ENCODE data around the gene CFAP410.
A peak's percentile ranks its signal among the peaks of the same experiment; 100 is the strongest.

Gene CFAP410

DNA sequence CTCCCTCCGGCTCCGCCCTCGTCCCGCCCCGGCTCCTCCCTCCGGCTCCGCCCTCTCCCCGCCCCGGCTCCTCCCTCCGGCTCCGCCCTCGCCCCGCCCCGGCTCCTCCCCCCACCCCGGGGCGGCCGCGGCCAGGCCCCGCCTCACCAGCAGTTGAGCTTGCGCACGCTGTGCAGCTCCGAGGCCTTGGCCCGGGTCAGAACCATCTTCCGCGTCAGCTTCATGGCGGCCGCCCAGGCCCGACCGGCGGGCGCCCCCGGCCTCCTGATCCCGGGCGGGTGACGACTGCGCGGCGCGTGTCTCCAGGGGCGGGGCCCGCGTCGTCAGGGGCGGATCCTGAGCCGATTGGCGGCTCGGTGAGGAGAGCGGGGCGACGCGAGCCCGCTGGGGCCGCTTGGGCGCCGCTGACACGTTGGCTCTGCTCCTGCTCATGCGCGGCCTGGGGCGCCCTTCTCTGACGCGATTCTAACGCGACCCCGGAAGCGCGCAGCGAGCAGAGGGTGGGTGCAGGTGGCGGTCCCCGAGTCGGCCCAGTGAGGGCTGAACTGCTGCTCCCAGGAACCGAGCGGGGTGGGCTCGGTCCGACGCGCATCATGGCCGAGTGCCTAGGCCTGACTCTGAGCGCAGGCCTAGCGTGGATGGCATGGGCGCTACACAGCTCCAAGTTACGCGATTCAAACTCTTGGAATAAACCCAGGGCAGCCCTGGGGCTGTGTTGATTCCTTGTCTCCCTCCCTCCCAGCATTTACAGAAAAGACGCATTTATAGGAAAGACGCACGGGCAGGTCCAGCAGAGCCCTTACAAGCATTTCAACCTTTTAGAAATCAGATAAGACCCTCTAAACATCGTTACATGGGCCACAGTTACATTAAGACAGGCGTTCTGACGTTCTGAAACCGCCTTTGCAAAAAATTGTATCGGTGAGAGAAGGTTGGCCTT lies at the start of gene CFAP410:
TSS of gene CFAP410 (minus strand) at position 420 of the 940 bp plus-strand sequence. CDS start at position 224, 196 bp downstream.
- DNase-seq: peak; percentile 75

DNA sequence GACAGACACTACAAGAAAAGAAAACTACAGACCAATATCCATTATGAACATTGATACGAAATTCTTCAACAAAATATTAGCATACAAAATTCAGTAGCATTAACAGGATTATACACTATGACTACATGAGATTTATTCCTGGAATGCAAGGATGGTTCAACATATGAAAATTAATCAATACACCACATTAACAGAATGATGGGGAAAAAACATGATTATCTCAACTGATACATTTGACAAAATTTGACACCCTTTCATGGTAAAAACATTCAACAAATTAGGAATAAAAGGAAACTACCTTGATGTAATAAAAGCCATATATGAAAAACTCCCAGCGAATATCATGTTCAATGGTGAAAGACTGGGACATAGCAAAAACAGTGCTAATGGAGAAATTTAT lies 45.8 kb upstream of the CFAP410 start:
- DNase-seq: no peak

DNA sequence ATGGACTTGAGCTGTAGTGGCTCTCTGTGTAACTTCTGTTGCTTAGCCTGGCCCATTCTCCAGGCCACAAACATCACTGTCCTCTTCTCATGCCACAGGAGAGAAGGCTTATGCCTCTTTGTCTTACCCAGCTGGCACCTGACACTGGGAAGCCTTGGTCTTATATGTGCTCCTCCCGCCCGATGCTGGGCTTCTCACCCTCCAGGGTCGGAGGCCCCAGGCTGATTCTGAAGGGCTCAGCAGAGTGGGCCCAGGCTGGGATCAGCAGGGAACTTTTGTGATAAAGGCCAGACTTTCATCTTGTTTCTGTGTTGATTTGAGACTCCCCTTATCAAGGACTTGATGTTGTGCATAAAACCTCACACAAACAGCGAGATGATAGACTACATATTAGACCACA lies 44.0 kb upstream of the CFAP410 start:
- no peak for DNase-seq

DNA sequence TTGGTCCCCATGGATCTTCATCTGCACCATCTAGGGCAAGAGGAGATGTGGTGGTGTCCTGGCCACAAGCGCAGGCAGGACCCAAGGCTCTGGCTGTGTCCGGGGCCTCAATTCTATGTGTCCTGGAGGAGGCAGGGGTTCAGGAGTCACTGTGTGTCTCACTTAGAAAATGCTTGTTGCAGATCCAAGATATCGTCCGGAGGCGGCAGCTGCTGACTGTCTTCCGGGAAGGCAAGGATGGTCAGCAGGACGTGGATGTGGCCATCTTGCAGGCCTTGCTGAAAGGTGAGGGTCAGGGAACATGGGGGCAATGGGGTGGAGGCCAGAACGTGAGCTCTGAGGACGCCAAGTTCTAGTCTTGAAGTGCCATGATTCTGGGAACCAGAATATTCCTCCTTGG lies 43.3 kb upstream of the CFAP410 start:
- DNase-seq: no peak

DNA sequence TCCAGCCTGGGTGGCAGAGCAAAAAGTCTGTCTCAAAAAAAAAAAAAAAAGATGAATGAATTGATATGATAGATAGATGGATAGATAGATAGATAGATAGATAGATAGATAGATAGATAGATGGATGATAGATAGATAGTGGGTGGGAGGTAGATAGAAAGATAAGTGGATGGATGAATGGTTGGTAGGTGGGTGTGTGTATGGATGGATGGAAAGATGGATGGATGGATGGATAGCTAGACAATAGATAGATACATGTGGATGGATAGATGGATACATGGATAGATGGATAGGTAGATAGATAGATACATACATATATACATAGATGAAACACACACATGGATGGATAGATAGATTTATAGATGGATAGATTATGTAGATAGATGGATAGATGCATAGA lies 42.7 kb upstream of the CFAP410 start:
- DNase-seq: no peak

DNA sequence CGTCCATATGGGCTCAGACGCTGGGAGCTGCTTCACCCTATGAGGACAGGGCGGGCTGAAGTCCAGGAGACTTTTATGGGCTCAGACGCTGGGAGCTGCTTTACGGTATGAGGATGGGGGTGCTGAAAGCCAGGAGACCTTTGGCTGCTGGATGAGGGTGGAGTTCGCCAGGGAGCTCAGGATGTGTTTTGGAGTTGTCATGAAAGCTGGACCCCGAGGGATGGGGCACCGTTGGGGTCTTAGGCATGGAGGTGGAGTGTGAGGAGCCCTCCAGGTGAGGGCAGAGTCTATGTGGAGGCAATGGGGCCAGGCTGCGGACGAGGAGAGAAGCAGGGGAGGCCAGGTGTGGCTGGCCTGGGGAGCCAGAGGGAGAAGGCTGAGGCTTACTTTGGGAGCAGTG lies 41.7 kb upstream of the CFAP410 start:
- DNase-seq: no peak

DNA sequence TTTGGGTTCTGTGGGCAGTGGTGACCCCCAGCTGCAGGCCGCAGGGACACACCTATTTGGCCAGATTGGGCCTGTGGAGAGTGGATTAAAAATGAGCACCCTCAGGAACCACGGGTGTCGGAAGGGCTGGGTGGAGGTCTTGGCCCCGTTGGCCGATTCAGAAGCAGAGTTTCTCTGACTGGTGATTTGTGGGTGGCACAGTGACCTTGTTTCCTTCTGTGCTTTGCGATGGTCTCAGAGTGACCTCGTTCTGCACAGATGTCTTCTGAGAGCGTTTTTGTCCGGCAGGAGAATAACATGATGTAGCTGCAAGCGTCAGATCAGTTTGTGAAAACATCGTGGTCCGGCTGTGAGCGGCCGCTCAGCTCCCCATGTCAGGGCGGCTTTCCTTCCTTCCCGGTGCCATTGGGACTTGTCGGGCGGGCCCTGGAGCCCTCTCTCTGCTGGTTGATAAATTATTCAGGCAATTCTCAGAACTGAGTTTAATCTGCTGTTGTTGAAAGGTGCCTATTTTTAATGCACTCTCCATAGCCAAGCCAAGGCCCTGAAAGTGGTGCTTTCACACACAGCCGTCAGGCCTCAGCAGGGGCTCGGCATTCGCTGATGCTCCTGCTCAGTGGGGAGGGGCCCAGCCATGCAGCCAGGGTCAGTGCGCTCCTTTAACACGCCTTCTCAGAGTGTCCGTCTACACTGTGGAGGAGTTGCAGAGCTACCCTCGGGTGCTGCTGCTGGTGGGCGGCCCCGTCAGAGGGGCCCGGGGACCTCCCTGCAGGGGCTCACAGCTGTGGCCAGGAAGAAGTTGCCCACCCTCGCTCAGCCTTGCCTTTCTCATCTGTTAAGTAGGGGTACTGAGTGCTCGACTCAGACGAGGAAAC lies 41.0 kb upstream of the CFAP410 start:
- DNase-seq: no peak

DNA sequence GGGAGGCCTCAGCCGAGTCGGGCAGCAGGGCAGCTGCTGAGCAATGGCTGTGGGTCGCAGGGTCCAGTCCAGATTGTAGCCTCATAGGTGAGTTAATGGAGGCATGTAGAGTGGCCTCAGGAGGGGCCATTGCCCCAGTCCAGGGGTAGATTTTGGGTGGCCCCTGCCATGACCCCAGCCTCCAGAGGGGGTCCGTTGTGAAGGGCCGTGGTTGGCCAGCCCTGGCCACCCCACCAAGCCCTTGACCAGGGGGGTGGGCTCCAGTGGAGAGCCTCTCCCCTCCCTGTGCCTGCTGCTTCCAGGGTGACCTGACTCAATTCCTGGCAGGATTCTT lies 40.3 kb upstream of the CFAP410 start:
- DNase-seq: no peak

DNA sequence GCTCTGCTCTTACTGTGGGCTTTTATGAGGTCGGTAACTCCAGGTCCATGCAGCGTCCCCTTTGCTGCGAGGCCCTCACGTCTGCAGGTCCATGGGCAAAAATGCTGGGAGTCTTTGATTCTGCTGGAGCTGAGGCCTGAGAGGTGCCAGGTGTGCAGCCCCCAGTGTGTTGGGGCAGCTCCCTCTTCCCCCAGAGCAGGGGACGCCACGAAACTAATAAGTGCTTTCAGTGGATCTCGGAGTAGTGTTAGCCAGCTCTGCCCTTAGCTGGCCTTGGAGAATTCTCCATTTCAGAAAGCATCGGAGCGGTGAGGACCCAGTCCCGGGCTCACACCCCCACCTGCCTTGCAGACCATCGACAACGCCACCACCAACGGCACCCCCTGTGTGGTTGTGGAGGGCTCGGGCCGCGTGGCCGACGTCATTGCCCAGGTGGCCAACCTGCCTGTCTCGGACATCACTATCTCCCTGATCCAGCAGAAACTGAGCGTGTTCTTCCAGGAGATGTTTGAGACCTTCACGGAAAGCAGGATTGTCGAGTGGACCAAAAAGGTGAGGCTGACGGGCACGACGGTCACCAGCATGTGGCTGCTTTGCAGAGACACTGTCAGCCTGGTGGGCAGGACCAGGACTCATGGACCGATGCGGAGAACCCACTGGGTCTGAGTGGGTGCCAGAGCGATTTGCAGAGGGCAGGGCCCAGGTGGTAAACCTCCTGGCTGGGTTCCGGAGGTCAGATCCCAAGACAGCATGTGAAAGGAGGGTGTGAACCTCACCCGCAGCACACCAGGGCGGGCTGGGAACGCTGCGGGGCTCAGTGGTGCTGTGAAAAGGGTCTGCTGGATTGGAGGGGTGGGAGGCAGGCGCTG lies 39.7 kb upstream of the CFAP410 start:
- no peak for DNase-seq

DNA sequence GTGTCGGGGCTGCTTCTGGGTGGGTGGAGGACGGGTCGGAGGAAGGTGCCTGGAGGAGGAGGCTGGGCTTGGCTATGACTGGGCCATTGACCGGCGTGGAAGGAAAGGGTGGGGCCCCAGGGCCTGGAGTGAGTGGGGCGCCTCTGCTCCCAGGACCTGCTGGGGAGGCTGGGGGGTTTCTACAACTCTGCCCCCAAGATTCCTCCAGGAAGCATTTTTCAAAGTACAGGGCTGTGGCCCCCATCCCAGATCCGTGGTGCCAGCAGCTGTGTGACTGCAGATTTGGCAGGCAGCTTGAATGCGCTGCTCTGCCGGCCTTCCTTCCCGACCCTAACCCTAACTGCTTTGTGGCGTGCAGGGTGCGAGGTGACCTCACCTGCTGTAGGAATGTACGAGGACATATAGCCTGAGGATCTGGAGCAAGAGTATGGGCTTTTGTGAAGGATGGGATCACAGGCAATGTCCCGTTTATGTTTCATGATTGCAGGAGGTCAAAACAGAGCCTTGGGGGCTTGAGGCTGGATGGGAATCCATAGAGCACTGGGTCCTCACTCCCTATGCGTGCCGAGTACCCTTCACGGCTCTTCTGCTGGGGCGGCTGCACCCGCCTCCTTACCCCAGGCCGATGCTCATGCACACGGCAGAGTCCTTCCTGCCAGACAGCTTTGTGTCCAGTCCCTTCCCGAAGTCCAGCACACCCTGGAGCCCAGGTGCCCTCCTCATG lies 38.9 kb upstream of the CFAP410 start:
- no peak for DNase-seq

DNA sequence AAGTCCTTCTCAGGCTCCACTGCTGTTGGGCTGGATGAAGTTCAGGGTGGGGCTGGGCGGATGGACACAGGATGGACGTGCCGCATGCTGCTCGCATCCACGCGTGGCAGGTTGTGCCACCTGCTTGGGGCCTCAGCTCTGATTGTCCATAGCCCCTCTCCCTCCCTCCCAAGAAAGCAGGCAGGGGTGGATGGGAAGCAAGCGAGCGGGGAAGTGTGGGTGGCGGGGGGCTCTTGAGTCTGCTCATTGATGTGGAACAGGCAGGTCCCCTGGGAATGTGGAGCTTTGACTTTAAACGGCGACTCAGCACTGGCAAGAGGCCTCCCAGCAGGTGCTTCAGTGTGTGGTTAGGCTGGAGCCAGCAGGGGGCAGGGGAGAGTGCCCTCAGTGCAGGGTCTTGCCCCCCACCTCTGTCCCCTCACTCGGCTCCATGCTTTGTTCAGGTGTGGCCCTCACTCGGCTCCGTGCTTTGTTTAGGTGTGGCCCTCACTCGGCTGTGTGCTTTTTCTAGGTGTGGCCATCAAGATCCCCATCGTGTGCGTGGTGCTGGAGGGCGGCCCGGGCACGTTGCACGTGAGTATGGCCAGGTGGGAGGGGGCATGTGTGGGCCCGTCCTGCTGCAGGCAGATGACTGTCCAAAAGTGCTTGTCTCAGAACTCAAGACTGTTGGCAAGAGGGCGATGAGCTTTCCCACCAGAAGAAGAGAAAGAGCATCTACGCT lies 38.2 kb upstream of the CFAP410 start:
- no peak for DNase-seq

DNA sequence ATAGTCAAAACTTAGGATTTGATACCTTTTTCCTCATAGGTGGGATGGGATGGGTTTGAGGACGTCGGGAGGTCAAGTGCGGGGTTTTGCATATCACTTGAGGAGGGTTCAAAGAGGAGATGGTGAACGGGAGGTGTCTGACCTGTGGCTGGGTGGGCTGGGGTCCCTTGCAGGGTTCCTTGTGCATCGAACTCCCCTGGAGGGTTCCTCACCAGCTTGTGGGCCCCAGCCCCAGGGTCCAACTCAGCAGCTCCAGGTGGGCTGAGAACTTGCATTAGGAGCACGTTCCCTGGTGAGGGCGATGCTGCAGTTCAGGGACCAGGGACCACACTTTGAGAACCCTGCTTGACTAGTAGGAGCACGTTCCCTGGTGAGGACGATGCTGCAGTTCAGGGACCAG lies 37.4 kb upstream of the CFAP410 start:
- DNase-seq: no peak

DNA sequence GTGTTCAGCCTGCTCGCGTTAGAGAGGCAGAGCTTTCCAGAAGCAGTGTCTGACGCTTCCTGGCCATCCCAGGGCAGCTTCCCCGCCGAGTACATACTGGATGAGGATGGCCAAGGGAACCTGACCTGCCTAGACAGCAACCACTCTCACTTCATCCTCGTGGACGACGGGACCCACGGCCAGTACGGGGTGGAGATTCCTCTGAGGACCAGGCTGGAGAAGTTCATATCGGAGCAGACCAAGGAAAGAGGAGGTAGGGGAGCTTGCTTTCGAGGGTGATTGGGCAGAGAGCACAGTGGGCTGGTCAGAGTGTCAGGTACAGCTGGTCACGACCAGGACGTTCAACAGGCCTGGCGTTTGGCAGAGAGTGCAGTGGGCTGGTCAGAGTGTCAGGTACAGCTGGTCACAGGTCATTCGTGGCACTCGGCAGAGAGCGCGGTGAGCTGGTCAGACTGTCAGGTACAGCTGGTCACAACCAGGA lies 36.6 kb upstream of the CFAP410 start:
- DNase-seq: no peak

DNA sequence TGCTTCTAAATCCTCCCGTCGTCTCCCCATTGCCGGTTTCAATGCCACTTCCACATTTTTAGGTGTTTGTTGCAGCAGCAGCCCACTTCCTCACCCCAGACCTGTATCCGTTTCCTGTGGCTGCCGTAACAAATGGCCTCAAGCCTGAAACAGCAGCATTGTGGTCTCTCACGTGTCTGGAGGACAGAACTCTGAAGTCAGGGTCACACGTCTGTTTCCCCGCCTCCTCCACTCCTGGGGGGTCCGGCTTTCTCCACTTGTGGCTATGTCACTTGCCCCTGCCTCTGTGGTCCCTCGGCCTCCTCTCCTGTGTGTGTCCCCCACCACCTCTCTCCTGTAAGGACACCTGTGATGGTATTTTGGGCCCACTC lies 36.1 kb upstream of the CFAP410 start:
- DNase-seq: no peak

DNA sequence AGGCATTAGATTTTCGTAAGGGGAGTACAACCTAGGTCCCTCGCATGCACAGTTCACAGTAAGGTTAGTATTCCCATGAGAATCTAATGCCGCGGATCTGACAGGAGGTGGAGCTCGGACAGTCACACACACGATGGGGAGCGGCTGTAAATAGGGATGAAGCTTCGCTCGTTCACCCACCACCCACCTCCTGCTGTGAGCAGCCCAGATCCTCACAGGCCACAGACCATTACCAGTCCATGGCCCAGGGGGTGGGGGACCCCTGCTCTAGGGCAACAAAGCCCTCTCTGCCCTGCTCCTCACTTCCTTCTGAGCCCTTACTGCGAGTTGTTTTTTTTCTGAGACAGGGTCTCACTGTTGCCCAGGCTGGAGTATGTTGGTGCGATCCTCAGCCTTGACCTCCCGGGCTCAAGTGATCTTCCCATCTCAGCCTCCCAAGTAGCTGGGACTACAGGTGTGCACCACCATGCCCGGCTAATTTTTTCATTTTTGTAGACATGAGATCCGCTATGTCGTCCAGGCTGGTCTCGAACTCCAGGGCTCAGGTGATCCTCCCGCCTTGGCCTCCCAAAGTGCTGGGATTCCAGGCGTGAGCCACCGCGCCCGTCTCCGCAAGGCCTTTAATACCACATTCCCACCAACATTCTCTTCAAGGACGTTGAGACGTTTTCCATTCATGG lies 35.6 kb upstream of the CFAP410 start:
- no peak for DNase-seq

DNA sequence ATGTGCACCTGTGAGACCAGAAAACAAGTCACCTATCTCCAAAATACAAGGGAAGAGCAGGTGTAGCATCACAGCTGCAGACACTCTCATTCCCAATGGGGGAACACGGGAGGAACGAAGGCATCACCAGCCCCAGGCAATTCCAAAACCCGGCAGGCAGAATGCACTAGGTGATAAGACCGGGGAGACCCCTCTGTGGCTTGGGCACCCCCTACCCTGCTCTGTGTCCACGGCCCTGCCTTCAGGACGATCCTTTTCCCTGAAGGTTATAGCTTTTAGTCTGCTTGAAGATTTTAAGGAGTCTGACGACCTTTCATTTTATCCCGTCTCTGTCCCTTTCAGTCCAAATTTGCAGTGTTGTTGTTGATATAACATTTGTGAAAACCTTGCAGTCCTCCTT lies 33.4 kb upstream of the CFAP410 start:
- DNase-seq: no peak

DNA sequence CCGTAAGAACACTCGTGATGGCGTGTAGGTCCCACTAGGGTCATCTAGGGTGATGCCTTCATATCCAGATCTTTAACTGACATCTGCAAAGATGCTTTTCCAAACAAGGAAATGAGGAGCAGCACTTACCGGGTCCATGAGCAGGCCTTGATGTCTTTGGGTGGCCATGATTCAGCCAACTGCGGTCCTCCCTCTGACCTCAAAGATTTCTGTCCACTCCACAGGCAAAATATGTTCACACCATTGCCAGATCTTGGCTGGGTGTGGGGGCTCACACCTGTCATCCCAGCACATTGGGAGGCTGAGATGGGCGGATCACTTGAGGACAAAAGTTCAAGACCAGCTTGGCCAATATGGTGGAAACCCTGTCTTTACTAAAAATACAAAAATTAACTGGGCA lies 32.4 kb upstream of the CFAP410 start:
- DNase-seq: no peak

DNA sequence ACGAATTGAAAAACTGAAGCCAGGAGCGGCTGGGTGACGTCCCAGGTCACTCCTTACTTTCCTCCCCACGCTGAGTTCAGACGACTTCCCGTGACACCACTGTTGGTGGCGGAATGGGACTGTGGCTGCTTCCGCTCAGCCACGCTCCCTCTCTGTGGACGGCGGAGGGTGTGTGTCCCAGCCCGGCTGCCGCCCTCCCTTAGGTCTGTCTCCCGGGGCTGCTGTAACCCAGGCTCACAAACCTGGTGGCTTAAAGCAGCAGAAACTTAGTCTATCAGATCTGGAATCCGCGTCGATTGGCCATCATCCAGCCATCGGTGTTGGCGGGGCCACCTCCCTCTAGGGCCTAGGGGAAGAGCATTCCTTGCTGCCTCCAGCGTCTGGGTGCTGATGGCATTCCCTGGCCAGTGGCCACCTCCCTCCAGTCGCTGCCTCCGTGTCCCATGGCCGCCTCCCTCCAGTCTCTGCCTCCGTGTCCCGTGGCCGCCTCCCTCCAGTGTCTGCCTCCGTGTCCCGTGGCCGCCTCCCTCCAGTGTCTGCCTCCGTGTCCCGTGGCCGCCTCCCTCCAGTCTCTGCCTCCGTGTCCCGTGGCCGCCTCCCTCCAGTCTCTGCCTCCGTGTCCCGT lies 31.7 kb upstream of the CFAP410 start:
- no peak for DNase-seq

DNA sequence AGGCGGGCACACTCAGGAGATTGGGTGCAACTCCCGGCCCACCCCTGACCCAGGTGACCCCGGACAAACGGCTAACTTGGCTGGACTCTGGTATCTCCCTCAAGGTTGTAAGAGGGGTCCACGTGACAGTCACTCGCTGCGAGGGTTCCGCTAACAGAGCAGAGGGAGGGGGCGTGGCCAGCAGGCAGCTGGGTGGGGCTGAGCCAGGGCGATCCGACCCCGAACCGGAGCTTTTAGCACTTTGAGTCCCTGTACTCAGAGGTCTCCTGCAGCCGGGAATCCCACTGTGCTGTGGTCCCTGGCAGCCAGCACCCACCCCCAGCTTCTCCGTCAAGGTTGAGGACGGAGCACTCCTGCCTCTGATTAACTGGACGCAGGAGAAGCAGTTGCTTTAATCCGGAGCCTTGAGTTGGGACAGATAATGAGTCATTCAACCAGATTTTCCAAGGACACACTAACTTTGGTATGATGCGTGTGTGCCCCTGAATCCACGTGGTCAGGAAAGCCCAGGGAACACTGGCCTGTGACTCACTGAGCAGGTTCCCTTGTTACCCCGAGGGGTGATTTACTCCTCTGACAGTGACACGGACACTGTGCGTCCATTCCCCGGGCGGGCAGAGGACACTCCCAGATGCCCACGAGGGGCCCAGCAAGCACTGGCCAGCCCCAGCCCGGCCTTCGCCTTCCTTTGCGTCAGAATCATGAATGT lies 31.0 kb upstream of the CFAP410 start:
- DNase-seq: peak; percentile 0
